ENCODE results near the gene PPP2R3A.

Gene PPP2R3A

GRCh38 chr3:136192831-136193230 is 227.3 kb downstream of the PPP2R3A start:
- no peak for TF ChIP-seq EZH2 (IDR thresholded peaks at IDR 0.05; ENCODE audit: borderline replicate concordance, low read depth, low read length, severe bottlenecking)
- TF ChIP-seq CTCF (IDR thresholded peaks at IDR 0.05; ENCODE audit: borderline replicate concordance, extremely low read depth, low read length, poor library complexity, severe bottlenecking), result no peak
- Histone ChIP-seq H2AFZ (ENCODE audit: low read depth, low read length) (no peak overlapping the region), H3K4me2 (ENCODE audit: insufficient read depth, low read length) (peak overlapping the region; percentile 67), H4K20me1 (ENCODE audit: insufficient read depth, low read length) (peaks cover 74% of the 10 kb centered on the region), H3K79me2 (ENCODE audit: insufficient read depth, low read length) (peaks cover 93% of the 10 kb centered on the region), H3K4me3 (ENCODE audit: low read depth in 1 of 2, low read length in 2 of 2) (peak overlapping the region; percentile 75 to 78), H3K27ac (ENCODE audit: low read length) (peak overlapping the region; percentile 99), H3K27me3 (ENCODE audit: insufficient read depth, low read length, poor library complexity) (no peaks in the 10 kb centered on the region), H3K36me3 (ENCODE audit: insufficient read depth, low read length) (peaks cover 63% of the 10 kb centered on the region), H3K9ac (ENCODE audit: low read depth, low read length) (peak overlapping the region; percentile 96), H3K4me1 (ENCODE audit: insufficient read depth, low read length) (peaks cover 64% of the 10 kb centered on the region), H3K9me3 (ENCODE audit: insufficient read depth, low read length, severe bottlenecking) (no peaks in the 10 kb centered on the region)
- no peak for ATAC-seq (ENCODE audit: insufficient read depth, low read depth)
- DNase-seq, result no peak

- peaks cover 93% of the 10 kb centered on the region for H3K79me2 ChIP-seq (ENCODE audit: insufficient read depth, low read length)
- H3K27me3 ChIP-seq (ENCODE audit: insufficient read depth, low read length, poor library complexity), result no peaks in the 10 kb centered on the region
- peak overlapping the region; percentile 96 for H3K9ac ChIP-seq (ENCODE audit: low read depth, low read length)
- H3K4me2 ChIP-seq (ENCODE audit: insufficient read depth, low read length), result peak overlapping the region; percentile 67
- peaks cover 68% of the 10 kb centered on the region for H4K20me1 ChIP-seq (ENCODE audit: insufficient read depth, low read length)
- no peak for TF ChIP-seq EZH2 (IDR thresholded peaks at IDR 0.05; ENCODE audit: borderline replicate concordance, low read depth, low read length, severe bottlenecking)
- TF ChIP-seq CTCF (IDR thresholded peaks at IDR 0.05; ENCODE audit: borderline replicate concordance, extremely low read depth, low read length, poor library complexity, severe bottlenecking), result no peak
- DNase-seq (no peak), ATAC-seq (ENCODE audit: insufficient read depth, low read depth) (no peak)
- peaks cover 57% of the 10 kb centered on the region for H3K36me3 ChIP-seq (ENCODE audit: insufficient read depth, low read length)
- no peak overlapping the region for H2AFZ ChIP-seq (ENCODE audit: low read depth, low read length)
- peaks cover 64% of the 10 kb centered on the region for H3K4me1 ChIP-seq (ENCODE audit: insufficient read depth, low read length)
- peak overlapping the region; percentile 99 for H3K27ac ChIP-seq (ENCODE audit: low read length)
- H3K4me3 ChIP-seq (ENCODE audit: low read depth in 1 of 2, low read length in 2 of 2), result peak overlapping the region; percentile 75 to 78
- H3K9me3 ChIP-seq (ENCODE audit: insufficient read depth, low read length, severe bottlenecking), result peaks cover 4% of the 10 kb centered on the region
These were observed 227.9 kb downstream of the PPP2R3A start for GRCh38 chr3:136193278-136194054.

GRCh38 chr3:136194409-136195257 is 229.1 kb downstream of the PPP2R3A start:
- H3K79me2 ChIP-seq (ENCODE audit: insufficient read depth, low read length), result peaks cover 82% of the 10 kb centered on the region
- H4K20me1 ChIP-seq (ENCODE audit: insufficient read depth, low read length), result peaks cover 56% of the 10 kb centered on the region
- H3K4me3 ChIP-seq (ENCODE audit: low read depth in 1 of 2, low read length in 2 of 2), result peak overlapping the region; percentile 75 to 78
- peak overlapping the region; percentile 99 for H3K27ac ChIP-seq (ENCODE audit: low read length)
- H3K4me1 ChIP-seq (ENCODE audit: insufficient read depth, low read length), result peaks cover 64% of the 10 kb centered on the region
- H3K9me3 ChIP-seq (ENCODE audit: insufficient read depth, low read length, severe bottlenecking), result peaks cover 4% of the 10 kb centered on the region
- H3K9ac ChIP-seq (ENCODE audit: low read depth, low read length), result peak overlapping the region; percentile 96
- peaks cover 55% of the 10 kb centered on the region for H3K36me3 ChIP-seq (ENCODE audit: insufficient read depth, low read length)
- H3K27me3 ChIP-seq (ENCODE audit: insufficient read depth, low read length, poor library complexity), result no peaks in the 10 kb centered on the region
- peak overlapping the region; percentile 67 for H3K4me2 ChIP-seq (ENCODE audit: insufficient read depth, low read length)
- DNase-seq (peak; percentile 82), ATAC-seq (ENCODE audit: insufficient read depth, low read depth) (peak; percentile 8; the same call in 2 of the 3 replicates)
- no peak overlapping the region for H2AFZ ChIP-seq (ENCODE audit: low read depth, low read length)
- no peak for TF ChIP-seq CTCF (IDR thresholded peaks at IDR 0.05; ENCODE audit: borderline replicate concordance, extremely low read depth, low read length, poor library complexity, severe bottlenecking)
- no peak for TF ChIP-seq EZH2 (IDR thresholded peaks at IDR 0.05; ENCODE audit: borderline replicate concordance, low read depth, low read length, severe bottlenecking)
